ENCODE measurements around the gene SAMMSON.

DNA sequence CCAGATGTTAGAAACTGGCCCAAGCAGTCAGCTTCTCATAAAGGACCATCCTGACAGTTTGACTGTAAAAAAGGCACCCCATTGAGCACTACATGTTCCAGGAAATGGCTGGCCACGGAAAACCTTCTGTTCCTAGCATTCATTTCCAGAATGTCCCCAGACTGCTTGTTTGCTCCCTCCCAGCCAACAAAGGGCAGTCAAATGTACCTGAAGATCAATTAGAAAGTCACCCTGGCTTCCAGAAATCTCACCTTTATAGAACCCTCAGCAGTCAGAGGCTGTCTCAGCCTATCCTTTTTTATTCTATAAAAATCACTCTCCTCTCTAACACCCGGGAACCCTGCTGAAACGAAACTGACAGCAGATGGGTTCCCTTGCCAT lies 784 bp upstream of the SAMMSON start:
- TF ChIP-seq, protein P1, sequence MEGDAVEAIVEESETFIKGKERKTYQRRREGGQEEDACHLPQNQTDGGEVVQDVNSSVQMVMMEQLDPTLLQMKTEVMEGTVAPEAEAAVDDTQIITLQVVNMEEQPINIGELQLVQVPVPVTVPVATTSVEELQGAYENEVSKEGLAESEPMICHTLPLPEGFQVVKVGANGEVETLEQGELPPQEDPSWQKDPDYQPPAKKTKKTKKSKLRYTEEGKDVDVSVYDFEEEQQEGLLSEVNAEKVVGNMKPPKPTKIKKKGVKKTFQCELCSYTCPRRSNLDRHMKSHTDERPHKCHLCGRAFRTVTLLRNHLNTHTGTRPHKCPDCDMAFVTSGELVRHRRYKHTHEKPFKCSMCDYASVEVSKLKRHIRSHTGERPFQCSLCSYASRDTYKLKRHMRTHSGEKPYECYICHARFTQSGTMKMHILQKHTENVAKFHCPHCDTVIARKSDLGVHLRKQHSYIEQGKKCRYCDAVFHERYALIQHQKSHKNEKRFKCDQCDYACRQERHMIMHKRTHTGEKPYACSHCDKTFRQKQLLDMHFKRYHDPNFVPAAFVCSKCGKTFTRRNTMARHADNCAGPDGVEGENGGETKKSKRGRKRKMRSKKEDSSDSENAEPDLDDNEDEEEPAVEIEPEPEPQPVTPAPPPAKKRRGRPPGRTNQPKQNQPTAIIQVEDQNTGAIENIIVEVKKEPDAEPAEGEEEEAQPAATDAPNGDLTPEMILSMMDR (IDR thresholded peaks at IDR 0.05; ENCODE audit: insufficient read depth, low read length) = no peak
- TF ChIP-seq, protein P2, sequence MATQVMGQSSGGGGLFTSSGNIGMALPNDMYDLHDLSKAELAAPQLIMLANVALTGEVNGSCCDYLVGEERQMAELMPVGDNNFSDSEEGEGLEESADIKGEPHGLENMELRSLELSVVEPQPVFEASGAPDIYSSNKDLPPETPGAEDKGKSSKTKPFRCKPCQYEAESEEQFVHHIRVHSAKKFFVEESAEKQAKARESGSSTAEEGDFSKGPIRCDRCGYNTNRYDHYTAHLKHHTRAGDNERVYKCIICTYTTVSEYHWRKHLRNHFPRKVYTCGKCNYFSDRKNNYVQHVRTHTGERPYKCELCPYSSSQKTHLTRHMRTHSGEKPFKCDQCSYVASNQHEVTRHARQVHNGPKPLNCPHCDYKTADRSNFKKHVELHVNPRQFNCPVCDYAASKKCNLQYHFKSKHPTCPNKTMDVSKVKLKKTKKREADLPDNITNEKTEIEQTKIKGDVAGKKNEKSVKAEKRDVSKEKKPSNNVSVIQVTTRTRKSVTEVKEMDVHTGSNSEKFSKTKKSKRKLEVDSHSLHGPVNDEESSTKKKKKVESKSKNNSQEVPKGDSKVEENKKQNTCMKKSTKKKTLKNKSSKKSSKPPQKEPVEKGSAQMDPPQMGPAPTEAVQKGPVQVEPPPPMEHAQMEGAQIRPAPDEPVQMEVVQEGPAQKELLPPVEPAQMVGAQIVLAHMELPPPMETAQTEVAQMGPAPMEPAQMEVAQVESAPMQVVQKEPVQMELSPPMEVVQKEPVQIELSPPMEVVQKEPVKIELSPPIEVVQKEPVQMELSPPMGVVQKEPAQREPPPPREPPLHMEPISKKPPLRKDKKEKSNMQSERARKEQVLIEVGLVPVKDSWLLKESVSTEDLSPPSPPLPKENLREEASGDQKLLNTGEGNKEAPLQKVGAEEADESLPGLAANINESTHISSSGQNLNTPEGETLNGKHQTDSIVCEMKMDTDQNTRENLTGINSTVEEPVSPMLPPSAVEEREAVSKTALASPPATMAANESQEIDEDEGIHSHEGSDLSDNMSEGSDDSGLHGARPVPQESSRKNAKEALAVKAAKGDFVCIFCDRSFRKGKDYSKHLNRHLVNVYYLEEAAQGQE (IDR thresholded peaks at IDR 0.05; ENCODE audit: insufficient replicate concordance, low read depth) = no peak
- TF ChIP-seq POLR2AphosphoS5 (IDR thresholded peaks at IDR 0.05; ENCODE audit: low read depth) = no peak
